LNCAP (cell line): Measurements from ENCODE around the gene GALNS.

Experiments
- CTCF ChIP-seq: fragments of 450-650 bp; IDR thresholded peaks from 2 replicates; pipeline ENCODE4 v1.5.1; 2017; ENCODE audit warnings: mild to moderate bottlenecking

The GALNS gene

DNA sequence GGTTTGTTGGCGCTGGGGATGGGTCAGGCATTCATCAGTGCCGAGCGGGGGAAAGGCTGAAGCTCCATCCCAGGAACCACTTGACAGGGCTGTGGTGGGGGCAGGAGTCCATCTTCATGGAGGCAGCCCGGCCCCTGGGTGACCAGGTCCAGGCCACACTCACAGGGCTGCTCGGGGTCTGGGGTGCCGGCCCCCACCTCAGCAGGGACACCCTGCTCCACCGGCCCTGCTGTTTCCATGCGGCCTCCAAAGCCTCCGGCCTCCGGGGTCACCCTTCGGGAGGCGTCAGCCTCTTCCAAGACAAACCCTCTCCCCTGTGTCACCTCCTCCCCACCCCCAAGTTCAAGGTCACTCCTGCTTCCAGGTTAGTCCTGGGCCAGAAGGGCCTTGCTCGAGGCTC lies 22.1 kb downstream of the GALNS start:
- TF ChIP-seq CTCF = no peak

GRCh38 chr16:88833086-88833485 lies 23.7 kb downstream of the GALNS start:
- TF ChIP-seq CTCF = no peak

GRCh38 chr16:88831838-88832237 lies 24.9 kb downstream of the GALNS start:
- no peak for TF ChIP-seq CTCF

- no peak for TF ChIP-seq CTCF
Observed at GRCh38 chr16:88830783-88831182, 26.0 kb downstream of the GALNS start.

GRCh38 chr16:88830258-88830657 lies 26.5 kb downstream of the GALNS start:
- no peak for TF ChIP-seq CTCF

GRCh38 chr16:88828711-88829110 lies 28.0 kb downstream of the GALNS start:
- TF ChIP-seq CTCF = no peak

DNA sequence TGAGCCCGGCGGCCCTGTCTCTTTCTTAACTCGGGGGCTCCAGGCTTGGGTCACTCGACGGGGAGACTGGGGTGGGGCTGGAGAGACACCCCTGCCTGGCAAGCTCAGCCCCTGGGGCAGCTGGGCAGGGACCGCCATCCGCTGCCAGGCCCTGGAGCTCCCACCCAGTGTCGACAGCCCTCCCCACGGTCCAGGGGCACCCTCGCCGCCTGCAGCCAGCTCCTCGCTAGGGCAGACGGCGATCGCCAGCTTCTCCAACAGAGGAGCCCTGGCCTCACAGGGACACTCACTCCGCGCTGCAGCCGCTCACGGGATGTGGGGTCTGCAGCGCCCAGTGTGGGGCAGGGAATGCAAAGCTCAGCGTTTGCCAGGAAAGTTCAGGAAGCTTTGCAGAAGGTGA lies 29.0 kb downstream of the GALNS start:
- TF ChIP-seq CTCF = no peak

- TF ChIP-seq CTCF = no peak
Observed at GRCh38 chr16:88826070-88826840, 30.5 kb downstream of the GALNS start.
